Measurements from ENCODE around the gene OGFOD2. TPM values are rescaled to one million over a fixed set of nuclear protein-coding genes. Genes with fewer than 3 reads are reported as not detected.

OGFOD2 gene
- total and polyA plus RNA-seq, 9 of the 15 experiments (the other 6 are each of a cell fraction or from before 2014, with no cell fraction given), result 1.4 to 111 (median 18.5) TPM

- no peaks in the 10 kb centered on the region; the same call in 2 of the 3 replicates for H3K36me3 ChIP-seq (ENCODE audit: control insufficient read depth, insufficient read depth, low read length)
- no TSS peak for BruUV-seq (replicated peaks)
- H3K27me3 ChIP-seq (ENCODE audit: control insufficient read depth in 2 of 2, insufficient read depth in 2 of 2, low read length in 2 of 2), result no peaks in the 10 kb centered on the region
- in situ Hi-C loops (cut with MboI) (no loop called here), intact Hi-C loops (cut with micrococcal nuclease) (no loop called here)
- no peak for FAIRE-seq
- no peak overlapping the region for H3K4me2 ChIP-seq (ENCODE audit: insufficient read depth, low read length)
- POLR2A ChIA-PET, result no interaction called here
- peaks cover 0 to 9% of the 10 kb centered on the region in 2 experiments; a peak in 1 of 5 replicates for H3K4me1 ChIP-seq (replicated peaks in 1 of 2; ENCODE audit: control insufficient read depth in 2 of 2, insufficient read depth in 2 of 2, low read length in 2 of 2)
- 80% methylated on average over 22 of the region's 23 CpGs for WGBS (ENCODE audit: insufficient coverage, low coverage, missing lambda C conversion rate)
- peak overlapping the region in 1 of 2 experiments; percentile 64; a peak in 1 of 4 replicates for H3K9ac ChIP-seq (ENCODE audit: insufficient read depth in 1 of 2, low read depth in 2 of 2, low read length in 2 of 2)
- H2AFZ ChIP-seq (ENCODE audit: low read depth, low read length), result no peak overlapping the region
- no peak overlapping the region for H3K27ac ChIP-seq (ENCODE audit: extremely low read depth, low read depth, low read length)
- ATAC-seq, result no peak
- CTCF ChIA-PET (ENCODE audit: low intra/inter-chr PET ratio), result no interaction called here
- no peaks in the 10 kb centered on the region for H3K9me1 ChIP-seq (ENCODE audit: control insufficient read depth, insufficient read depth, low read length)
- no peaks in the 10 kb centered on the region for H4K20me1 ChIP-seq (replicated peaks; ENCODE audit: control insufficient read depth, insufficient read depth, low read length)
- no peaks in the 10 kb centered on the region for H3K9me3 ChIP-seq (replicated peaks; ENCODE audit: control insufficient read depth, insufficient read depth, low read depth, low read length)
- TF ChIP-seq ZNF239 (CRISPR knock-in tag; IDR thresholded peaks at IDR 0.05) (no peak), MAZ (CRISPR knock-in tag; conservative IDR thresholded peaks at IDR 0.05 in 1 of 2, IDR thresholded peaks at IDR 0.05 in 1 of 2) (no peak), ZNF3 (CRISPR knock-in tag; IDR thresholded peaks at IDR 0.05) (no peak), NEUROD1 (IDR thresholded peaks at IDR 0.05; ENCODE audit: borderline replicate concordance, low read depth, low read length, partially characterized antibody) (no peak), BDP1 (IDR thresholded peaks at IDR 0.05; ENCODE audit: insufficient read depth, insufficient read length) (no peak), TFAP4 (CRISPR knock-in tag; IDR thresholded peaks at IDR 0.05; ENCODE audit: borderline replicate concordance) (no peak), CUX1 (CRISPR knock-in tag; IDR thresholded peaks at IDR 0.05) (no peak), SRSF3 (IDR thresholded peaks at IDR 0.05; ENCODE audit: insufficient read depth, low read length) (no peak), ZNF23 (CRISPR knock-in tag; IDR thresholded peaks at IDR 0.05) (no peak), ZNF655 (CRISPR knock-in tag; IDR thresholded peaks at IDR 0.05) (no peak), ZNF408 (CRISPR knock-in tag; IDR thresholded peaks at IDR 0.05; ENCODE audit: low read depth) (no peak), SP1 (CRISPR knock-in tag; IDR thresholded peaks at IDR 0.05) (no peak), CHAMP1 (IDR thresholded peaks at IDR 0.05) (no peak)
- no peak for DNase-seq (ENCODE audit: extremely low read depth in 1 of 4, low spot score in 3 of 4)
- no peaks in the 10 kb centered on the region for H3K79me2 ChIP-seq (ENCODE audit: control insufficient read depth, insufficient read depth, low read length)
- no peak overlapping the region for H3K4me3 ChIP-seq
Measured at GRCh38 chr12:122929812-122930211, 45.2 kb upstream of the OGFOD2 start.

All from K562 (cell line).